K562 treated with DMSO at 1 percent for 4 hours (cell line): Measurements from ENCODE around the gene FAM124B. TPM values are rescaled to one million over a fixed set of nuclear protein-coding genes. Genes with fewer than 3 reads are reported as not detected.

Experiments used
- total RNA-seq: library from RNA; unstranded; fragments of 300-600 nt; gene quantifications from 2 replicates; pipeline ENCODE4 v1.2.3, GENCODE V29; 2022; ENCODE audit not compliant: insufficient read depth

FAM124B gene, protein sequence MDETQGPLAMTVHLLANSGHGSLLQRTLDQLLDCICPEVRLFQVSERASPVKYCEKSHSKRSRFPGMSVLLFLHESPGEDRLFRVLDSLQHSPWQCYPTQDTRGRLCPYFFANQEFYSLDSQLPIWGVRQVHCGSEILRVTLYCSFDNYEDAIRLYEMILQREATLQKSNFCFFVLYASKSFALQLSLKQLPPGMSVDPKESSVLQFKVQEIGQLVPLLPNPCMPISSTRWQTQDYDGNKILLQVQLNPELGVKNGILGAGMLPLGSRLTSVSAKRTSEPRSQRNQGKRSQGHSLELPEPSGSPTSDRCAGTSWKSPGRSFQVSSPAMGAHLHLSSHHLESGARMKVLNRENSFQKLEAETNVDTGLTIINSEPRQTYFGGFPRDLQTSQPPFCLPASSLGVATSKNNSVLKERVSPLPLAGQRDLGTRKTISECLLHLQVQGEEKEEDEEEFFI
- 0.48 and 0.99 TPM in 2 replicates for total RNA-seq

DNA sequence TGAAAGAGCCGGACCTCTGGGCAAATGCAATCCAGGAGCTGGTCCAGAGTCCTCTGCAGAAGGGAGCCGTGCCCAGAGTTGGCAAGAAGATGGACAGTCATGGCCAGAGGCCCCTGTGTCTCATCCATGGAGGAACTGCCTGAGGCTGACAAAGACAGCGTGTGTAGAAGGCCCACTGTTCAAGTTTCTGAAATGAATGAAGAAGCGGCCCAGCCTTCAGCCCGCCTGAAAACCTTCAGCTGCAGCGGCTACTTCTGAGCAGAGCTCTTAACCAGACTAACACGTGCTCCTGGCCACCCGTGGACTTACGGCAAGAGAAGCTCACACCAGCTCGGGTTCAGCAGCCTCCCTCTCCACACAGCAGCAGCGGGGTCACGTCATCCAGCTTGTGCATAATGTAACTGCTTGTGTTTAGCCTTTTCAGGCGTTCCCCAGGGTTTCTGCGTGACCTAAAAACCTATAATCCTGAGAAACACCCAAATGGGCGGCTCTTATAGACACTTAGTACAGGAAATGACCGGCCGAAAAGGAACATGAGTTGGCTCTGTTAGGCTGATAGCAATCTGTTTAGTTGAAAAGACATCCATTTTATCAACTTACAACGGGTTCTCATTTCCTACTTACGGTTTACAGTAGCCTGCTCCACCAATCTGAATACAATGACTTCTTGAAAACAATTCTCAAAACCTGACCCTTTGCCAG lies at the start of gene FAM124B:
Gene FAM124B, minus strand, starts transcription at position 467 of the 702 bp plus-strand sequence. Its CDS starts 339 bp downstream, at position 128.

Other genes starting within 250 kb of the FAM124B start
- 23.6 and 33.8 TPM in 2 replicates for gene CUL3, start 183.3 kb upstream of the FAM124B start, total RNA-seq